Hair follicular keratinocyte (primary cell): ENCODE results near the gene ZNF19. TPM values are rescaled to one million over a fixed set of nuclear protein-coding genes. Genes with fewer than 3 reads are reported as not detected.

Source experiments
- total RNA-seq: library from RNA; depleted of rRNA; stranded (reverse); fragments of >200 nt; gene quantifications from 2 replicates; pipeline ENCODE4 v1.2.3, GENCODE V29; 2015

The ZNF19 gene
- total RNA-seq, result 1.3 and 1.6 TPM in 2 replicates

DNA sequence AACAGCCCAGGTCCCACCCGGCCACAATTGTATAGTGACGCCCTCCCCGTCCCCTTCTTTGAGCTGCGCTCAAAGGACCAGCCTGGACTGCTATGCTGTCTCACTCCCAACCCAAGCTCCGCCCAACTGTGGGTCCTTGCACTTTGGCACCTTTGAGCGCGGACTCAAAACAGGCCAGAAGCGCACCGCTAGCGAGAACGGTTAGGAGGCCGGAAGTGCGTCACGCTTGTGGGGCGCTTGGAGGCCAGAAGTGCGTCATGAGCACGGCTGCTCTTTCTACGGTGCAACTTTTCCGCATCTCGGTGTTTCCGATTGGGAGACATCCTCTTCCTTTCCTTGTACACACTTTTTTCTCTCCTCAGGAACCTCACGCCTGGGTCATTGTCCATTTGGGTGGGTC is at the start of gene ZNF19:
Gene ZNF19 (minus strand): TSS at position 203 of the 400 bp plus-strand sequence. CDS start 7,210 bp downstream, outside the sequence.

DNA sequence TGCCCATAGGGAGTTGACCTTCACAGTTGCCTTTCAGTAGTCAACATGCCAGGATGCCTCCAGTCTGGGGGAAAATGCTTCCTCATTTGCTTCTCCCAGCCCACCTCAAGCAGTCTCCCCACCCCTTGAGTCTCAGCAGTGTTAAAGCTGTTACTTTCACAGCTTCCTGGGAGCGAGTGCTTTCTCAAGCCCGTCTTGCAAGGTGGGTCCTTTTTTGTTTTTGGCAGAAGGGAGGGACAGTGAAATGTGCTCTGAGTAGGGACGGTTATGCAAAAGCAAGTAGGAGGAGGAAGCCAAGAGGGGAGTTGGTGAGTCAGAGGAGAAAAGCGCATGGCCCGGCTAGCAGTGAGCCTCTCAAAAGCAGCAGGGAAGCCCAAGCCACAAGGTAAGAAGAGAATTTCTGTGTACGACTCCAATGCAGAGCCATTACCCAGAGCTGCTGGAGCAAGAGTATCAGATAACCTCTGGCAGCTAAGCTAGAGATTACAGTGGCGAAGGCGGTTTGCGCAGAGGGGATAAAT is 37.0 kb upstream of the ZNF19 start, which contains the start of gene CHST4:
Gene CHST4 (plus strand): TSS at position 316 of the 521 bp plus-strand sequence. CDS start 10,252 bp downstream, outside the sequence.

DNA sequence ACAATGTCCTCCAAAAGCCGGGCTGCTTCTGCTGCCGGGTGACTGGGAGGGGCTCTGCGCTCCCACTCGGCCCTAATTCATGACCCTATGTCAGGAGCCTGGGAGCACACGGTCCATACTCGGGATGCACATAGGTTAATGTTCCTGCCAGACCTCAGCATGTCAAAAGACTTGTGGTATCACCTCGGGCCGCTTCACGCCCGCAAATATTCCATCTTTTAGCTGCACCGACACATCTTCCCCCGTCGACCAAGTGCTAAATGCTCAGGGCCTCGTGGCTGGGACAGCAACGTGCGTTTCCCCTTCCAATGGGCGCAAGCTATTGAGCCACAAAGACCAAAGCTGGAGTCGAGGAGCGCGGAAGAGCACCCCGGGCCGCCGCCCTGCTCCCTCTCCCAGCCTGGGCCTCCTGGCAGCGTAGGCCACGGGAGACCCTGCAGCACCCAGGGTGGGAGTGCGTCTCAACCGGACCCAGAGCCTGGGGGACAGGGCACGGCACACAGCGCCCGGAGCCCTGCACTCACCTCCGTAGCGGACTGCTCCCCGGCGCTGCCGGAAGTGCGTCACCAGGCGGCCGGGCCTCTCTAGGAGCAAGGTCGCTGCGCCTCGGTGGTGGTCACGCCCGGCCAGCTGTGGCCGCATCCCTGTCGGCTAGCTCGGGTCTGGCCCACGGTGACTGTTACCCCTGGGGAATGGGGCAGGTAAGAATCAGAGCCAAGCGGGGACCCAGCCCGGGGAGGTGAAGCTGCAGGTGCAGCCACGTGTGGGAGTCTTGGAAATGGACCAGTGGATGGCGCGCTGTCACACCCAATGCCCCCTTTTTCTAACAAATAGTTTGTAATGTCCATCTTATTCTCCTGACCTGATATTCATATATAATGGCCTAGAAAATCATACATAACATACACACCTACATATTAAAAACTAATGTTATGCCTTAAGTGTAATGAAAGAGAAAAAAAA is 27.2 kb downstream of the ZNF19 start, which contains the start of gene ZNF23:
Gene ZNF23 (minus strand): TSS at position 562 of the 963 bp plus-strand sequence. CDS start 5,451 bp downstream, outside the sequence.

DNA sequence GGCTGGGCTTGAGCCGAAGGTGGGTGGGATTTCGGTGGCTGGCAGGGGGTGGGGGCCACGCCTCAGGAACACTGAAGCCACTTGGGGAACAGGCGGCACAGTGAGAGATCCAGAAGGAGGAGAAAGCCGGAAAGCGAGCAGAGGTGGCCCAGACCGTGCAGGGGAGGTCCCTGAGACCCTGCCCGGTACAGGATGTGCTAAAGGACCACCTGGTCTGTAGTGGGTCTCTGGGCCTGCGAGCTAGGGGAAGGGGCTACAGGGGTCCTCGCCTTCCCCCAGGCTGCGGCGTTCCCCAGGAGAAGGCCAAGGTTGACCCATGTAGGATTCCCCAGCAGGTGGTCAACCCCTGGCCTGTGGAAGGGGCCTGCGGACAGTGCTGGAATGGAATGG is 47.1 kb downstream of the ZNF19 start, which contains the start of gene TLE7:
Gene TLE7 (minus strand): TSS at position 4 of the 390 bp plus-strand sequence. CDS start 8,730 bp downstream, outside the sequence.

Other genes with a start within 250 kb of the ZNF19 start
- 21.8 and 27.5 TPM in 2 replicates for gene CMTR2, start 199.9 kb downstream of the ZNF19 start, total RNA-seq
- gene CALB2, start 130.6 kb downstream of the ZNF19 start, total RNA-seq, result not detected in 2 replicates
- gene TLE7, start 47.3 kb downstream of the ZNF19 start, total RNA-seq, result not detected in 2 replicates
- 4.2 and 5.6 TPM in 2 replicates for gene ZNF23, start 27.1 kb downstream of the ZNF19 start, total RNA-seq
- gene CHST4, start 37.1 kb upstream of the ZNF19 start, total RNA-seq, result 0.30 TPM in 1 of 2 replicates, not detected in the other
- not detected in 2 replicates for gene TAT, start 87.8 kb upstream of the ZNF19 start, total RNA-seq
- 9.2 and 9.6 TPM in 2 replicates for gene MARVELD3, start 136.9 kb upstream of the ZNF19 start, total RNA-seq
- gene PHLPP2, start 235.4 kb upstream of the ZNF19 start, total RNA-seq, result 4.5 and 6.0 TPM in 2 replicates